Measurements from ENCODE around the gene C17orf107. TPM values are rescaled to one million over a fixed set of nuclear protein-coding genes. Genes with fewer than 3 reads are reported as not detected.

C17orf107 gene
- polyA plus RNA-seq, 1 of the 3 experiments (the other 2 are of a cell fraction), result 0.44 TPM

GRCh38 chr17:4881761-4882555, 17.4 kb upstream of the C17orf107 start:
- TF ChIP-seq SMC3 (IDR thresholded peaks at IDR 0.05; ENCODE audit: low read depth, low read length) (peak; percentile 86), CTCF (IDR thresholded peaks at IDR 0.05) (peak; percentile 91), TCF12 (IDR thresholded peaks at IDR 0.05) (no peak), CHD2 (IDR thresholded peaks at IDR 0.05; ENCODE audit: low read length, partially characterized antibody) (no peak), RAD21 (IDR thresholded peaks at IDR 0.05; ENCODE audit: low read length) (peak; percentile 78)
- no peaks in the 10 kb centered on the region for H3K79me2 ChIP-seq (ENCODE audit: insufficient read depth)
- H3K27ac ChIP-seq (ENCODE audit: low read depth in 2 of 2, low read length in 1 of 2), result no peak overlapping the region
- whole genome bisulfite sequencing (ENCODE audit: low lambda C conversion rate), result 58% methylated on average over 8 of the region's 9 CpGs
- H3K9ac ChIP-seq, result no peak overlapping the region
- no peak overlapping the region for H3K4me2 ChIP-seq
- H3K4me3 ChIP-seq (ENCODE audit: low read depth in 2 of 2, low read length in 1 of 2), result peak overlapping the region in 1 of 2 experiments; percentile 50; a peak in 1 of 4 replicates
- no peak overlapping the region for H2AFZ ChIP-seq (ENCODE audit: low read depth)
- no peaks in the 10 kb centered on the region for H3K9me2 ChIP-seq
- ChIA-PET POLR2A (no interaction called here), CTCF (interaction anchor here (0.6 to 16.4 kb wide), 28 partner anchors 9 to 448 kb away, joined by 3 to 235 read pairs (median 4); partner anchors contain the start of genes ARRB2, GLTPD2, PLD2 and PSMB6)
- no peaks in the 10 kb centered on the region for H3K4me1 ChIP-seq (ENCODE audit: control insufficient read depth in 1 of 2, insufficient read depth in 2 of 2, low read depth in 1 of 2, low read length in 1 of 2)
- no peaks in the 10 kb centered on the region for H3K9me3 ChIP-seq
- no peaks in the 10 kb centered on the region for H4K20me1 ChIP-seq (ENCODE audit: insufficient read depth)
- DNase-seq, result peak; percentile 76
- peaks cover 0 to 37% of the 10 kb centered on the region in 2 experiments for H3K36me3 ChIP-seq (replicated peaks in 1 of 2; ENCODE audit: control insufficient read depth in 1 of 2, insufficient read depth in 2 of 2, low read length in 1 of 2)
- no peaks in the 10 kb centered on the region for H3F3A ChIP-seq (replicated peaks; ENCODE audit: insufficient read depth)
- no peaks in the 10 kb centered on the region for H3K27me3 ChIP-seq (ENCODE audit: insufficient read depth)

GRCh38 chr17:4884489-4884888, 14.8 kb upstream of the C17orf107 start:
- Histone ChIP-seq H3K9me3 (no peaks in the 10 kb centered on the region), H3F3A (replicated peaks; ENCODE audit: insufficient read depth) (peaks cover 3% of the 10 kb centered on the region), H3K4me3 (ENCODE audit: low read depth in 2 of 2, low read length in 1 of 2) (no peak overlapping the region), H4K20me1 (ENCODE audit: insufficient read depth) (no peaks in the 10 kb centered on the region), H3K9ac (no peak overlapping the region), H3K36me3 (replicated peaks in 1 of 2; ENCODE audit: control insufficient read depth in 1 of 2, insufficient read depth in 2 of 2, low read length in 1 of 2) (peaks cover 4 to 40% of the 10 kb centered on the region in 2 experiments), H3K79me2 (ENCODE audit: insufficient read depth) (no peaks in the 10 kb centered on the region), H3K27me3 (ENCODE audit: insufficient read depth) (no peaks in the 10 kb centered on the region), H3K4me2 (no peak overlapping the region), H3K9me2 (no peaks in the 10 kb centered on the region), H3K4me1 (ENCODE audit: control insufficient read depth in 1 of 2, insufficient read depth in 2 of 2, low read depth in 1 of 2, low read length in 1 of 2) (no peaks in the 10 kb centered on the region), H2AFZ (ENCODE audit: low read depth) (no peak overlapping the region), H3K27ac (ENCODE audit: low read depth in 2 of 2, low read length in 1 of 2) (no peak overlapping the region)
- ChIA-PET CTCF (interaction anchor here (0.9 to 16.4 kb wide), 5 partner anchors 24 to 154 kb away, joined by 3 to 235 read pairs (median 4); partner anchors contain the start of genes GLTPD2, MED11 and VMO1), POLR2A (no interaction called here)
- 100% methylated on average over 3 of the region's 4 CpGs for WGBS (ENCODE audit: low lambda C conversion rate)
- no peak for DNase-seq
- TF ChIP-seq EZH2phosphoT487 (IDR thresholded peaks at IDR 0.05; ENCODE audit: borderline replicate concordance, low read depth) (no peak), GABPA (IDR thresholded peaks at IDR 0.05; ENCODE audit: low read depth) (no peak), RFX5 (IDR thresholded peaks at IDR 0.05; ENCODE audit: low read length) (no peak), CTCF (IDR thresholded peaks at IDR 0.05) (no peak), RXRA (IDR thresholded peaks at IDR 0.05; ENCODE audit: borderline replicate concordance, low read depth) (no peak), RCOR1 (IDR thresholded peaks at IDR 0.05; ENCODE audit: low read length) (no peak), ELF1 (IDR thresholded peaks at IDR 0.05) (no peak), TCF12 (IDR thresholded peaks at IDR 0.05) (no peak), MEF2A (IDR thresholded peaks at IDR 0.05; ENCODE audit: borderline replicate concordance, low read depth) (no peak), GATA2 (CRISPR knock-in tag; IDR thresholded peaks at IDR 0.05) (no peak), MXI1 (IDR thresholded peaks at IDR 0.05; ENCODE audit: low read depth, low read length) (no peak), FOSL2 (IDR thresholded peaks at IDR 0.05; ENCODE audit: borderline replicate concordance, low read depth) (no peak), SIN3A (IDR thresholded peaks at IDR 0.05; ENCODE audit: borderline replicate concordance, low read depth, low read length) (no peak), RAD21 (IDR thresholded peaks at IDR 0.05; ENCODE audit: low read length) (no peak), TEAD4 (IDR thresholded peaks at IDR 0.05; ENCODE audit: borderline replicate concordance, insufficient read depth) (no peak)
- TF ChIP-seq, protein P1, sequence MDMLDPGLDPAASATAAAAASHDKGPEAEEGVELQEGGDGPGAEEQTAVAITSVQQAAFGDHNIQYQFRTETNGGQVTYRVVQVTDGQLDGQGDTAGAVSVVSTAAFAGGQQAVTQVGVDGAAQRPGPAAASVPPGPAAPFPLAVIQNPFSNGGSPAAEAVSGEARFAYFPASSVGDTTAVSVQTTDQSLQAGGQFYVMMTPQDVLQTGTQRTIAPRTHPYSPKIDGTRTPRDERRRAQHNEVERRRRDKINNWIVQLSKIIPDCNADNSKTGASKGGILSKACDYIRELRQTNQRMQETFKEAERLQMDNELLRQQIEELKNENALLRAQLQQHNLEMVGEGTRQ (IDR thresholded peaks at IDR 0.05; ENCODE audit: borderline replicate concordance, low read depth, low read length), result no peak
- TF ChIP-seq, protein P2, sequence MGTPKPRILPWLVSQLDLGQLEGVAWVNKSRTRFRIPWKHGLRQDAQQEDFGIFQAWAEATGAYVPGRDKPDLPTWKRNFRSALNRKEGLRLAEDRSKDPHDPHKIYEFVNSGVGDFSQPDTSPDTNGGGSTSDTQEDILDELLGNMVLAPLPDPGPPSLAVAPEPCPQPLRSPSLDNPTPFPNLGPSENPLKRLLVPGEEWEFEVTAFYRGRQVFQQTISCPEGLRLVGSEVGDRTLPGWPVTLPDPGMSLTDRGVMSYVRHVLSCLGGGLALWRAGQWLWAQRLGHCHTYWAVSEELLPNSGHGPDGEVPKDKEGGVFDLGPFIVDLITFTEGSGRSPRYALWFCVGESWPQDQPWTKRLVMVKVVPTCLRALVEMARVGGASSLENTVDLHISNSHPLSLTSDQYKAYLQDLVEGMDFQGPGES (IDR thresholded peaks at IDR 0.05; ENCODE audit: low read depth, low read length), result no peak
